Prostate gland (tissue), 2 donors: ENCODE results near the gene HYLS1. TPM values are rescaled to one million over a fixed set of nuclear protein-coding genes. Genes with fewer than 3 reads are reported as not detected.
A peak's percentile ranks its signal among the peaks of the same experiment; 100 is the strongest.
"Not testable (repeated sequence)": the region's sequence is repeated elsewhere in the genome, so short reads cannot be mapped to it uniquely, and the experiment has no call there.

Experiments
- DNase-seq: peaks from one replicate; pipeline ENCODE4 v3.0.0-alpha.2; 2019; ENCODE audit warnings: low spot score
- H3K27ac ChIP-seq, 2 donors: fragments of 200-600 bp; sonication (generic); 2 replicates each; pipeline ENCODE4 v1.5.1; 2017 to 2019
- H3K27me3 ChIP-seq: fragments of 200-600 bp; sonication (generic); replicated peaks from 2 replicates; pipeline ENCODE4 v1.5.1; 2019; ENCODE audit not compliant: insufficient read depth
- H3K36me3 ChIP-seq, 2 donors: fragments of 200-600 bp; sonication (generic); 1 replicate in 1 of 2; 2 replicates in 1 of 2; pipeline versions ENCODE4 v1.5.1 to v1.8.1; 2017 to 2019
- H3K4me1 ChIP-seq: fragments of 200-600 bp; sonication (generic); replicated peaks from 2 replicates; pipeline ENCODE4 v1.5.1; 2019
- H3K4me3 ChIP-seq, 2 donors: fragments of 200-600 bp; sonication (generic); 2 replicates each; pipeline ENCODE4 v1.5.1; 2017 to 2019
- H3K9me3 ChIP-seq: fragments of 200-600 bp; sonication (generic); 2 replicates; pipeline ENCODE4 v1.5.1; 2017
- POLR2A ChIP-seq: fragments of 450-650 bp; IDR thresholded peaks from one replicate; pipeline ENCODE4 v1.6.1; 2016; ENCODE audit warnings: antibody characterized with exemption, mild to moderate bottlenecking
- POLR2AphosphoS5 ChIP-seq: sonication (generic); formaldehyde crosslinking; IDR thresholded peaks from one replicate; pipeline ENCODE4 v1.6.1; 2017; ENCODE audit warnings: antibody characterized with exemption
- WGBS: methylation state at CpG from one replicate; pipeline ENCODE4 v1.1.5; 2018; 5-methylcytosine and 5-hydroxymethylcytosine counted together
- intact Hi-C: fragments of 100-400 bp; cut with DNase I; formaldehyde crosslinking; loops from one replicate; pipeline ENCODE4 v1.14.2; 2022
- total RNA-seq, 2 donors: library from RNA; depleted of rRNA; stranded (reverse); fragments of >200 nt; gene quantifications; one replicate each; pipeline ENCODE4 v1.1.0, GENCODE V29; 2016
- TF ChIP-seq, protein P1 (sequence below), 4 experiments: fragments of 200-600 bp in 2 of 4; fragments of 450-650 bp in 2 of 4; sonication (generic) in 2 of 4; IDR thresholded peaks; 1 replicate in 3 of 4; 2 replicates in 1 of 4; pipeline ENCODE4 v1.5.1; 2016 to 2019; ENCODE audit warnings: antibody characterized with exemption in 4 of 4, mild to moderate bottlenecking in 2 of 4, moderate library complexity in 2 of 4

Gene HYLS1
- total RNA-seq, 2 donors from 2014 or later: 4.4 to 6.5 TPM

DNA sequence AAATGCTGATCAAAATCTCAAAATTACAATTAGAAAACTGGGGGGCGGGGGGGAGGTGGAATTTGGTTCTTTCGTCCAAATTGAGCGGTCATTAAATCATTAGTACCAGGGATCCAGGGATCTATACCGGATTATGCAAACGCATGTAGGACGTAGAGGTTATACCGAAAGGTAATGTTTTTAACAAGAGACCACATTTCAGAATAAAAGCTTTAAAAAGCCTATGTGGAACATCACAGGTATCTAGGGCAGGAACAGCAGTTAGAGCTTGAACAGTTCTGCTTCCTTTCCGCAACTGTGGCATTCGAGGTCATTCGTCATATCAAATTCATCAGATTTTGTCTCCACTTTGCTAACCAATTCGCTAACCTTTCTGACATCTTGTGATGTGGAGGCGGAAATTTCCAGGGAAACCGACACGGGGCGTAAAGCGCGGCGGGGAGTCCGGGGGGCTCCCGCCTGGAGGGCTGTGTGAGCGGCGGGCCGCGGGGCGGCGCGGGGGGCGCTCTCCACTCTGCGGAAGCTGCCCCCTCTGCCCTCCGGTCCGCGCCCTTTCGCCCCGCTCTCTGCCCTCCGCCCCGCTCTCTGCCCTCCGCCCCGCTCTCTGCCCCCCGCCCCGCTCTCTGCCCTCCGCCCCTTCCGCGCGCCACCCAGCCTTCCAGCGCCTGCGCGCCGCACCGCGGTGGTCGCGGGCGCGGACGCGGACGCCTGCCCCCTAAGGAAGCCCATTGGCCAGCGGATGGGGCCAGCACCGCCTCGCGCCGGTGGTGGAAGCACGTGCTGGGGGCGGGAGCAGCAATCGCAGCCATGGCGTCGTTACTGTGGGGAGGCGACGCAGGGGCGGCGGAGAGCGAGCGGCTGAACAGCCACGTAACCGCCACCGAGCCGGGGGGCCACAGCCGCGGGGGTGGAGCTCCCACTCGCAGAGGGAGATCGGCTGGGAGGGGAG, 16.5 kb downstream of the HYLS1 start, which contains the start of gene DDX25:
DDX25 (plus strand) TSS at position 798 of the 949 bp plus-strand sequence; CDS start at position 808, 10 bp downstream.
- 2% methylated on average over 73 of the region's 81 CpGs for WGBS
- no peak for DNase-seq
- no peak for TF ChIP-seq POLR2A
- TF ChIP-seq, protein P1, sequence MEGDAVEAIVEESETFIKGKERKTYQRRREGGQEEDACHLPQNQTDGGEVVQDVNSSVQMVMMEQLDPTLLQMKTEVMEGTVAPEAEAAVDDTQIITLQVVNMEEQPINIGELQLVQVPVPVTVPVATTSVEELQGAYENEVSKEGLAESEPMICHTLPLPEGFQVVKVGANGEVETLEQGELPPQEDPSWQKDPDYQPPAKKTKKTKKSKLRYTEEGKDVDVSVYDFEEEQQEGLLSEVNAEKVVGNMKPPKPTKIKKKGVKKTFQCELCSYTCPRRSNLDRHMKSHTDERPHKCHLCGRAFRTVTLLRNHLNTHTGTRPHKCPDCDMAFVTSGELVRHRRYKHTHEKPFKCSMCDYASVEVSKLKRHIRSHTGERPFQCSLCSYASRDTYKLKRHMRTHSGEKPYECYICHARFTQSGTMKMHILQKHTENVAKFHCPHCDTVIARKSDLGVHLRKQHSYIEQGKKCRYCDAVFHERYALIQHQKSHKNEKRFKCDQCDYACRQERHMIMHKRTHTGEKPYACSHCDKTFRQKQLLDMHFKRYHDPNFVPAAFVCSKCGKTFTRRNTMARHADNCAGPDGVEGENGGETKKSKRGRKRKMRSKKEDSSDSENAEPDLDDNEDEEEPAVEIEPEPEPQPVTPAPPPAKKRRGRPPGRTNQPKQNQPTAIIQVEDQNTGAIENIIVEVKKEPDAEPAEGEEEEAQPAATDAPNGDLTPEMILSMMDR (IDR thresholded peaks at IDR 0.05): no peak

DNA sequence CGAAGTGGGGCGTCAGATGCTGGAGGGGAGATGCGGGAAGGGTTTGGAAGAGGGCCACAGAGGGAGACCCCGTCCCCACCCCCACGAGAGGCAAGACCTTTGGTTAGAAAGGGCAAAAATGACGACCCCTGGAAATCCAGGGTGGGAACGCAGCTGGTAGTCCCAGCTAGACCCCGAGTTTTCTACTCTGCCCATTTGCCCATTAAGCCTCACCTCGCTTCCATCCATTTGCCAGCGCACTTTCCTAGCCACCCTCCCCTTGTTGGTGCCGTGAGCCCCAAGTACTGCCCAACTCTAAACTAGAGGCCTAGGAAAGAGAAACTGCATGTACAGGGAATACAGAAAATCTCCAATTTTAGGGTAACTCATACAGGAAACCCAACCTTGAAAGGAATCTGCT, 17.2 kb downstream of the HYLS1 start:
- WGBS: 50% methylated on average over 11 of the region's 11 CpGs
- Histone ChIP-seq H3K4me3 (peak overlapping the region in 1 of 2 donors; percentile 51), H3K36me3 (no peaks in the 10 kb centered on the region), H3K27ac (no peak overlapping the region), H3K9me3 (no peaks in the 10 kb centered on the region), H3K4me1 (peaks cover 6% of the 10 kb centered on the region), H3K27me3 (no peaks in the 10 kb centered on the region)
- TF ChIP-seq POLR2A: no peak
- TF ChIP-seq, protein P1 (IDR thresholded peaks at IDR 0.05): no peak
- no peak for TF ChIP-seq POLR2AphosphoS5
- no peak for DNase-seq
- intact Hi-C loops: no loop called here

More for the DNA sequence above, 16.5 kb downstream of the HYLS1 start, which contains the start of gene DDX25:
- intact Hi-C loops: no loop called here
- H3K4me3 ChIP-seq: peak within 1 kb of the TSS; percentile 18 to 51
- no peak within 1 kb of the TSS for H3K27ac ChIP-seq
- no peaks in the 10 kb centered on the region for H3K9me3 ChIP-seq
- peaks cover 6% of the 10 kb centered on the region for H3K4me1 ChIP-seq
- no peaks in the 10 kb centered on the region for H3K27me3 ChIP-seq
- H3K36me3 ChIP-seq: no peaks in the 10 kb centered on the region

- TF ChIP-seq POLR2AphosphoS5 (no peak), POLR2A (no peak)
- TF ChIP-seq, protein P1 (IDR thresholded peaks at IDR 0.05): no peak
- Histone ChIP-seq H3K27ac (no peak overlapping the region), H3K27me3 (no peaks in the 10 kb centered on the region), H3K9me3 (no peaks in the 10 kb centered on the region), H3K4me3 (no peak overlapping the region), H3K36me3 (no peaks in the 10 kb centered on the region), H3K4me1 (no peaks in the 10 kb centered on the region)
- WGBS: 82% methylated on average over 8 of the region's 8 CpGs
- no peak for DNase-seq
- intact Hi-C loops: no loop called here
Observed at GRCh38 chr11:125910226-125910849, 22.9 kb downstream of the HYLS1 start.

DNA sequence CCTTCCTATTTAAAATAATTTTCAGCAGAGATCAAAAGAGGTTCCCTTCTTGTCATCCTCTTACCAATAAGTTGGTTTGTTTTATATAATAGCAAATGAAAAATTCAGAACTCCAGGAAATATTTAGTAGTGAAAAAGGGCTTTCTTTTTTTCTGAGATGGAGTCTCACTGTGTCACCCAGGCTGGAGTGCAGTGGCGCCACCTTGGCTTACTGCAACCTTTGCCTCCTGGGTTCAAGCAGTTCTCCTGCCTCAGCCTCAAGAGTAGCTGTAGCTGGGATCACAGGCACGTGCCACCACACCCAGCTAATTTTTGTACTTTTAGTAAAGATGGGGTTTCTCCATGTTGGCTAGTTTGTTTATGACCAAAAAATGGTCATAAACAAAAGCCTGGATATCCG, 27.1 kb downstream of the HYLS1 start:
- DNase-seq, intact Hi-C loops, H3K4me3 ChIP-seq, H3K27me3 ChIP-seq, H3K4me1 ChIP-seq, H3K9me3 ChIP-seq, H3K36me3 ChIP-seq, H3K27ac ChIP-seq: not testable (repeated sequence)
- 87% methylated on average over 3 of the region's 3 CpGs for WGBS

DNA sequence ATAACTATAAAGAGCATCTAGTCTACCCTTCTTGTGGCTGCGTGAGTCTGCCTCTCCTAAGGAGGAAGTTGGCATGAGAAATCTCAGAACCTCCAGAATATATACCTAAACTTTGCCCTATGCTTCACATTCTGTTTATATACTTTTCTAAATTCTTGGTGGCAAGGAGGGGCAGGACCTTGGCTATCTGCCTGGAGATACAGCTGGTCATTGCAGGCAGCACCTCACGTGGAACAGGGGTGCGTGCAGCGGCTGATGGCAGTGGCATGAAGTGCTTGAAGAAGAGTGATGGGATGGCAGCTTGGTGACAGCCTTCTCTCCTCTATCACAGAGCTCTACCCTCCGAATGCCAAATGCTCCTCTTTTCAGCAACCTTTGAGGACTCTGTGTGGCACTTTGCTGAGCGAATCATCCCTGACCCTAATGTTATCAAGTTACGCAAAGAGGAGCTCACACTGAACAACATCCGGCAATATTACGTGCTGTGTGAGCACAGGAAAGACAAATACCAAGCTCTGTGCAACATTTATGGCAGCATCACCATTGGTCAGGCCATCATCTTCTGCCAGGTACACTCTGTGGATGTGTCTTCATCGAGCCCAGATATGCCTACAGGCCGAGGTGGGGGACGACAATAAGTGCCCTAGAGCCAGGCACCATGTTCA, 29.3 kb downstream of the HYLS1 start:
- intact Hi-C loops: no loop called here
- Histone ChIP-seq H3K4me1 (no peaks in the 10 kb centered on the region), H3K4me3 (no peak overlapping the region), H3K9me3 (no peaks in the 10 kb centered on the region), H3K36me3 (no peaks in the 10 kb centered on the region), H3K27me3 (no peaks in the 10 kb centered on the region), H3K27ac (no peak overlapping the region)
- TF ChIP-seq POLR2A: no peak
- no peak for TF ChIP-seq POLR2AphosphoS5
- TF ChIP-seq, protein P1 (IDR thresholded peaks at IDR 0.05): no peak
- no peak for DNase-seq
- 72% methylated on average over 12 of the region's 12 CpGs for WGBS
